Mesenchymal stem cell (in vitro differentiated cells and primary cell): ENCODE results near the gene RNASEL.

Source experiments
- DNase-seq: peaks from one replicate; pipeline ENCODE4 v3.0.0-alpha.2; 2013
- H2AFZ ChIP-seq: one replicate; pipeline ENCODE4 v1.6.1; 2013; ENCODE audit warnings: low read depth, mild to moderate bottlenecking, control low read depth, inconsistent platforms, low read length, moderate library complexity
- H2AK5ac ChIP-seq: 2 replicates; pipeline ENCODE4 v1.6.1; 2013; ENCODE audit warnings: low read length, moderate library complexity, mild to moderate bottlenecking, inconsistent platforms; ENCODE audit not compliant: severe bottlenecking
- H2BK120ac ChIP-seq: one replicate; pipeline ENCODE4 v1.6.1; 2013; ENCODE audit warnings: low read depth, mild to moderate bottlenecking, inconsistent platforms, low read length, moderate library complexity
- H2BK12ac ChIP-seq, 2 experiments: one replicate each; pipeline ENCODE4 v1.6.1; 2013; ENCODE audit warnings: inconsistent platforms in 2 of 2, low read length in 2 of 2, mild to moderate bottlenecking in 2 of 2, moderate library complexity in 2 of 2, control low read depth in 1 of 2
- H2BK15ac ChIP-seq: one replicate; pipeline ENCODE4 v1.6.1; 2013; ENCODE audit warnings: mild to moderate bottlenecking, low read depth, inconsistent platforms; ENCODE audit not compliant: poor library complexity, severe bottlenecking
- H2BK5ac ChIP-seq: 2 replicates; pipeline ENCODE4 v1.6.1; 2013; ENCODE audit warnings: low read depth, mild to moderate bottlenecking, low read length, control low read depth, inconsistent platforms; ENCODE audit not compliant: poor library complexity, severe bottlenecking
- H3K14ac ChIP-seq, 2 experiments: one replicate each; pipeline ENCODE4 v1.6.1; 2013; ENCODE audit warnings: inconsistent platforms in 2 of 2, low read length in 2 of 2, control low read depth in 1 of 2, mild to moderate bottlenecking in 1 of 2, moderate library complexity in 1 of 2
- H3K18ac ChIP-seq, 2 experiments: one replicate each; pipeline ENCODE4 v1.6.1; 2013; ENCODE audit warnings: inconsistent platforms in 2 of 2, low read length in 2 of 2, control low read depth in 1 of 2, low read depth in 1 of 2, mild to moderate bottlenecking in 1 of 2
- H3K23ac ChIP-seq, 2 experiments: one replicate each; pipeline ENCODE4 v1.6.1; 2013; ENCODE audit warnings: inconsistent platforms in 2 of 2, low read length in 2 of 2, mild to moderate bottlenecking in 2 of 2, moderate library complexity in 2 of 2, control low read depth in 1 of 2
- H3K27ac ChIP-seq: 2 replicates; pipeline ENCODE4 v1.5.1; 2013; ENCODE audit warnings: mild to moderate bottlenecking, moderate library complexity, low read length, control low read depth, inconsistent platforms; ENCODE audit not compliant: poor library complexity, severe bottlenecking
- H3K27me3 ChIP-seq, 2 experiments: 2 replicates each; pipeline versions ENCODE4 v1.6.1 to v1.7.0; 2013; ENCODE audit warnings: low read length in 2 of 2, mild to moderate bottlenecking in 2 of 2, moderate library complexity in 2 of 2, control low read depth in 1 of 2, inconsistent platforms in 1 of 2; ENCODE audit not compliant: control insufficient read depth in 1 of 2, insufficient read depth in 1 of 2
- H3K36me3 ChIP-seq, 2 experiments: 2 replicates each; pipeline versions ENCODE4 v1.6.1 to v1.7.0; 2013; ENCODE audit warnings: low read length in 2 of 2, control low read depth in 1 of 2, inconsistent platforms in 1 of 2, low read depth in 1 of 2, mild to moderate bottlenecking in 1 of 2; ENCODE audit not compliant: insufficient read depth in 2 of 2, control insufficient read depth in 1 of 2
- H3K4ac ChIP-seq, 2 experiments: one replicate each; pipeline ENCODE4 v1.6.1; 2013; ENCODE audit warnings: inconsistent platforms in 2 of 2, low read length in 2 of 2, mild to moderate bottlenecking in 2 of 2, moderate library complexity in 2 of 2, control low read depth in 1 of 2, low read depth in 1 of 2
- H3K4me1 ChIP-seq: 2 replicates; pipeline ENCODE4 v1.6.1; 2013; ENCODE audit warnings: low read depth, low read length, control low read depth; ENCODE audit not compliant: control insufficient read depth, insufficient read depth
- H3K4me2 ChIP-seq: 2 replicates; pipeline ENCODE4 v1.6.1; 2013; ENCODE audit warnings: low read length, mild to moderate bottlenecking, inconsistent platforms; ENCODE audit not compliant: poor library complexity, severe bottlenecking
- H3K4me3 ChIP-seq, 2 experiments: 2 replicates each; pipeline versions ENCODE4 v1.5.1 to v1.7.0; 2013; ENCODE audit warnings: low read length in 2 of 2, mild to moderate bottlenecking in 2 of 2, control low read depth in 1 of 2, low read depth in 1 of 2; ENCODE audit not compliant: insufficient read depth in 1 of 2
- H3K79me1 ChIP-seq: replicated peaks from 2 replicates; pipeline ENCODE4 v1.6.1; 2013; ENCODE audit warnings: mild to moderate bottlenecking, control low read depth, low read length, inconsistent platforms; ENCODE audit not compliant: poor library complexity, severe bottlenecking
- H3K9ac ChIP-seq: 2 replicates; pipeline ENCODE4 v1.7.0; 2013; ENCODE audit warnings: mild to moderate bottlenecking, low read length, moderate library complexity
- H3K9me3 ChIP-seq: 2 replicates; pipeline ENCODE4 v1.7.0; 2013; ENCODE audit warnings: mild to moderate bottlenecking, low read length; ENCODE audit not compliant: control insufficient read depth
- H4K8ac ChIP-seq: one replicate; pipeline ENCODE4 v1.6.1; 2013; ENCODE audit warnings: inconsistent platforms, mild to moderate bottlenecking, low read length, moderate library complexity
- H4K91ac ChIP-seq: one replicate; pipeline ENCODE4 v1.6.1; 2013; ENCODE audit warnings: mild to moderate bottlenecking, low read length, inconsistent platforms
- WGBS: methylation state at CpG from one replicate; pipeline ENCODE4 v1.1.7; 2013; ENCODE audit warnings: mixed read lengths; 5-methylcytosine and 5-hydroxymethylcytosine counted together

The RNASEL gene

GRCh38 chr1:182621906-182622305, 32.9 kb upstream of the RNASEL start:
- H2BK5ac ChIP-seq = no peak overlapping the region
- no peak overlapping the region for H2AFZ ChIP-seq
- 83% methylated on average over 1 of the region's 2 CpGs for WGBS
- no peak overlapping the region for H3K14ac ChIP-seq
- H3K4me3 ChIP-seq = no peak overlapping the region
- no peak overlapping the region for H3K4me2 ChIP-seq
- no peak for DNase-seq
- H4K8ac ChIP-seq = no peak overlapping the region
- no peak overlapping the region for H2BK12ac ChIP-seq
- no peak overlapping the region for H3K9ac ChIP-seq
- peak overlapping the region; percentile 20 for H4K91ac ChIP-seq
- H3K18ac ChIP-seq = no peak overlapping the region
- no peaks in the 10 kb centered on the region for H3K79me1 ChIP-seq
- H2BK120ac ChIP-seq = no peak overlapping the region
- no peak overlapping the region for H3K23ac ChIP-seq
- H3K4ac ChIP-seq = no peak overlapping the region
- H3K27me3 ChIP-seq = peaks cover 4 to 8% of the 10 kb centered on the region in 2 experiments
- no peaks in the 10 kb centered on the region for H3K9me3 ChIP-seq
- no peak overlapping the region for H3K27ac ChIP-seq
- H3K4me1 ChIP-seq = peaks cover 6% of the 10 kb centered on the region
- no peaks in the 10 kb centered on the region for H3K36me3 ChIP-seq
- H2AK5ac ChIP-seq = no peak overlapping the region
- H2BK15ac ChIP-seq = no peak overlapping the region

- no peaks in the 10 kb centered on the region for H3K9me3 ChIP-seq
Observed at GRCh38 chr1:182620924-182621585, 32.0 kb upstream of the RNASEL start.

GRCh38 chr1:182617734-182618351, 28.8 kb upstream of the RNASEL start:
- H3K18ac ChIP-seq = peak overlapping the region in 1 of 2 experiments; percentile 14

More at GRCh38 chr1:182620924-182621585, 32.0 kb upstream of the RNASEL start:
- no peak overlapping the region for H3K23ac ChIP-seq
- H3K27ac ChIP-seq = no peak overlapping the region
- H2BK5ac ChIP-seq = no peak overlapping the region
- H3K4me2 ChIP-seq = no peak overlapping the region
- H3K36me3 ChIP-seq = no peaks in the 10 kb centered on the region
- no peak overlapping the region for H3K14ac ChIP-seq
- H3K4ac ChIP-seq = no peak overlapping the region
- H3K79me1 ChIP-seq = no peaks in the 10 kb centered on the region
- H3K18ac ChIP-seq = no peak overlapping the region
- H3K4me1 ChIP-seq = peaks cover 10% of the 10 kb centered on the region
- H2AK5ac ChIP-seq = no peak overlapping the region
- no peak overlapping the region for H3K9ac ChIP-seq
- no peak overlapping the region for H2AFZ ChIP-seq
- H4K91ac ChIP-seq = no peak overlapping the region
- H2BK12ac ChIP-seq = no peak overlapping the region
- peaks cover 4 to 13% of the 10 kb centered on the region in 2 experiments for H3K27me3 ChIP-seq
- H3K4me3 ChIP-seq = no peak overlapping the region
- DNase-seq = no peak
- H4K8ac ChIP-seq = no peak overlapping the region
- H2BK120ac ChIP-seq = no peak overlapping the region
- H2BK15ac ChIP-seq = no peak overlapping the region

DNA sequence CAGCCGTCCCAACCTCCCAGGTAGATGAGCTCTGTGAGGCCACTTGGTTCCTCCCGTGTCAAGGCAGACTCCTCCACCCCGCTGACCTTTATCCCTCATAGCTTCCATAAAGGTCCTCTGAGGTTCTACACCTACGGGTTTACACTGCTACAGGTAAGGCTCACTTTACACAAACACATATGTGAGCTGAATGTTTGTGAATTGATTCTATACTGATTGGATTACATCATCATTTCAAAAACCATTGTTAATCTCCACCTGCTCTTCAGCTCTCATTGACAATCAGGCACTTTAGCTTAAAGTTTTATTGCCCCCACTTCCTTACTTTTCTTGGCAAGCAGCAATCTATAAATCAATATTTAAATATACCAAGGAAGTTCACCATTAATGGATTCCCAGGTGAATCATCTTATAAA, 28.0 kb upstream of the RNASEL start:
- WGBS = 27% methylated on average over 2 of the region's 4 CpGs
- H3K14ac ChIP-seq = no peak overlapping the region
- H2BK120ac ChIP-seq = no peak overlapping the region
- no peak overlapping the region for H3K4me3 ChIP-seq
- no peak overlapping the region for H3K23ac ChIP-seq
- H3K27me3 ChIP-seq = peaks cover 8 to 22% of the 10 kb centered on the region in 2 experiments
- H3K36me3 ChIP-seq = no peaks in the 10 kb centered on the region
- H3K27ac ChIP-seq = no peak overlapping the region
- H3K79me1 ChIP-seq = no peaks in the 10 kb centered on the region
- H3K18ac ChIP-seq = no peak overlapping the region
- H2AFZ ChIP-seq = no peak overlapping the region
- DNase-seq = no peak
- no peak overlapping the region for H3K9ac ChIP-seq
- H4K91ac ChIP-seq = peak overlapping the region; percentile 53
- peak overlapping the region; percentile 35 for H2BK15ac ChIP-seq
- H2BK5ac ChIP-seq = no peak overlapping the region
- no peak overlapping the region for H2BK12ac ChIP-seq
- no peak overlapping the region for H3K4me2 ChIP-seq
- H3K9me3 ChIP-seq = no peaks in the 10 kb centered on the region
- H4K8ac ChIP-seq = no peak overlapping the region
- H3K4ac ChIP-seq = no peak overlapping the region
- no peak overlapping the region for H2AK5ac ChIP-seq
- peaks cover 18% of the 10 kb centered on the region for H3K4me1 ChIP-seq

More at GRCh38 chr1:182617734-182618351, 28.8 kb upstream of the RNASEL start:
- Histone ChIP-seq H3K4me2 (no peak overlapping the region), H3K36me3 (no peaks in the 10 kb centered on the region), H3K23ac (no peak overlapping the region), H2BK5ac (no peak overlapping the region), H3K27me3 (peaks cover 4 to 19% of the 10 kb centered on the region in 2 experiments), H3K27ac (no peak overlapping the region), H4K8ac (peak overlapping the region; percentile 79), H3K4me3 (no peak overlapping the region), H3K14ac (no peak overlapping the region), H2BK15ac (no peak overlapping the region), H3K4ac (no peak overlapping the region), H3K9ac (peak overlapping the region; percentile 5), H2BK120ac (no peak overlapping the region), H3K79me1 (no peaks in the 10 kb centered on the region), H2AK5ac (no peak overlapping the region), H2BK12ac (no peak overlapping the region), H3K4me1 (peaks cover 18% of the 10 kb centered on the region), H2AFZ (no peak overlapping the region), H3K9me3 (no peaks in the 10 kb centered on the region), H4K91ac (no peak overlapping the region)
- WGBS = 21% methylated on average over 6 of the region's 6 CpGs
- peak; percentile 58 for DNase-seq
